HG03457 (cell line): ENCODE data around the gene MERTK.
"Not testable (repeated sequence)": the region's sequence is repeated elsewhere in the genome, so short reads cannot be mapped to it uniquely, and the experiment has no call there.

Experiments
- ATAC-seq: cut with Tn5 transposase; IDR thresholded peaks from one replicate; pipeline ENCODE4 v1.9.1; 2021; ENCODE audit warnings: moderate number of reproducible peaks; ENCODE audit not compliant: unreplicated experiment

Gene MERTK

DNA sequence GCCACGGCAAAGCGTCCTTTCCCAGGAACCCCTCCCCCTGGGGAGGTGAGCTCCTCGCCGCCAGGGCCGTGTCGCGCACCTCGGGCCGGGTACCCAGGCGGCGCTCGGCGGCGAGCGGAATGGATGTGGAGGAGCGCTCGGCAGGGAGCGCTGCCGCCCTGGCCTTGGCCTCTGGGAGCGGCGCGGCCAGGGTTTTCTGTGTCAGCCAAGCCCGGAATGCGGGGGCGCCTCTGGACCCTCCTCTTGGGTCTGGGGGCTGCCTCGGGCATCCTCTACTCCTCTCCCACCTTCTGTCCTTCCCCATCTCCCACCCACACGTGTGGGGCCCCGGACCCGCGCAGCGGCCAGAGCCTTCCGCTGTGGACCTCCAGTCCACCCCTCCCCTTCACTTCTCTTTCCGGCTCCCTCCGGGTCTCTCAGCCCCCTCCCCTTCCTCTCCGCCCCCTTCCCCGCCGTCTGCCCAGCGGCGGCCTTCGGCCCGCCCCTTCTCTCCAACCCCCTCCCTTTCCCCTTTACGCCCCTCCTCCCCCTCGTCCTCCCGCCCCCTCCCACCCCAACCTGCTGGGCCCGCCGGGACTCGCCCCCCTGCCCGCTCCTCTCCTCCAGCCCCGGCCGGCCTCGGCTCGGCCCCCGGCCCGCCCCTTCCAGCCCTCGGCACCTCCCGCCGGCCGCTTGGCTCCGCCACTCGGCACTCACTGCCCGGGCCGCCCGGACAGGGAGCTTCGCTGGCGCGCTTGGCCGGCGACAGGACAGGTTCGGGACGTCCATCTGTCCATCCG is at the start of gene MERTK:
TSS of gene MERTK (plus strand) at position 684 of the 779 bp plus-strand sequence. CDS start 129 bp downstream, outside the sequence.
- ATAC-seq = no peak

DNA sequence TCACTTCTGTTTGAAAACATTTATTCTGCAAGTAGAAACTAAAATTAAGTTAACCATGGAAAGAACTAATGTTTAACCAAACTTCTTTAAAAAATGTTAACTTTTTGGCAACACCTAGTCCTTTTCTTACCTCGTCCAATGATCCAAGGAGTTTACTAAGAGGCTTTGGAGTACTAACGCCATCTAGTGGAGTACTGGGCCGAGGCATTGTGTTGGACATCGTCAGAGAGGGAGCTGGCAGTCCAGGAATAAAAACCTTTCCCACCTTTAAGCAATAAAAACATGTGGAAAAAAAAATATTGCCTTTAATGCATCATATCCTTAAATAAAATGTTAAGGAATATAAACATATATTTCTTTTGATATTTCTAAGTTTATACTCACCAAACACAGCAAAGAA is 47.8 kb upstream of the MERTK start:
- ATAC-seq = not testable (repeated sequence)

DNA sequence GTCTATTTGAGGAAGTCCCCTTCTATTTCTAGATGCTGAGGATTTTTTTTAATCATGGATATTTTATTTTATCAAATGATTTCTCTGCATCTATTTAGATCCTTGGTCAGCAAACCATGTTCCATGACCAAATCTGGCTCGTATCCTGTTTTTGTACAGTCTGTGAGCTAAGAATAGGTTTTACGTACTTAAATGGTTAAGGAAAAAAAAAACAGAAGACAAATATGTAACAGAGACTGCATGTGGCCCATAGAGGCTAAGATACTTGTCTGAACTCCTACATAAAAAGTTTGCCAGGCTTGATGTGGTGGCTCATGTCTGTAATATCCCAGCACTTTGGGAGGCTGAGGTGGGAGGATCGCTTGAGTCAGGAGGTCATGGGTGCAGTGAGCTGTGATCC is 45.9 kb upstream of the MERTK start:
- not testable (repeated sequence) for ATAC-seq

DNA sequence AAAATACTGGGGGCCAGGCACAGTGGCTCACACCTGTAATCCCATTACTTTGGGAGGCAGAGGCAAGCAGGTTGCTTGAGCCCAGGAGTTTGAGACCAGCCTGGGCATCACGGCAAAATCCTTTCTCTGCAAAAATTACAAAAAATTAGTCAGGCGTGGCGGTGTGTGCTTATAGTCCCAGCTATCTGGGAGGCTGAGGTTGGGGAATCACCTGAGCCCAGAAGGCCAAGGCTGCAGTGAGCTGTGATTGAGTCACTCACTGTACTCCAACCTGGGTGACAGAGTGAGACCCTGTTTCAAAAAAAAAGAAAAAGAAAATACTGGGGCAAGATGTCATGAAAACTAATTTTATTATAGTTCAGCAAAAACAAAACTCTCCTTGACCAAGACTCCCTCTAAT is 38.4 kb upstream of the MERTK start:
- not testable (repeated sequence) for ATAC-seq

GRCh38 chr2:111865124-111865523 is 33.3 kb upstream of the MERTK start:
- ATAC-seq = not testable (repeated sequence)

- not testable (repeated sequence) for ATAC-seq
Observed at GRCh38 chr2:111872806-111873205, 25.6 kb upstream of the MERTK start.

DNA sequence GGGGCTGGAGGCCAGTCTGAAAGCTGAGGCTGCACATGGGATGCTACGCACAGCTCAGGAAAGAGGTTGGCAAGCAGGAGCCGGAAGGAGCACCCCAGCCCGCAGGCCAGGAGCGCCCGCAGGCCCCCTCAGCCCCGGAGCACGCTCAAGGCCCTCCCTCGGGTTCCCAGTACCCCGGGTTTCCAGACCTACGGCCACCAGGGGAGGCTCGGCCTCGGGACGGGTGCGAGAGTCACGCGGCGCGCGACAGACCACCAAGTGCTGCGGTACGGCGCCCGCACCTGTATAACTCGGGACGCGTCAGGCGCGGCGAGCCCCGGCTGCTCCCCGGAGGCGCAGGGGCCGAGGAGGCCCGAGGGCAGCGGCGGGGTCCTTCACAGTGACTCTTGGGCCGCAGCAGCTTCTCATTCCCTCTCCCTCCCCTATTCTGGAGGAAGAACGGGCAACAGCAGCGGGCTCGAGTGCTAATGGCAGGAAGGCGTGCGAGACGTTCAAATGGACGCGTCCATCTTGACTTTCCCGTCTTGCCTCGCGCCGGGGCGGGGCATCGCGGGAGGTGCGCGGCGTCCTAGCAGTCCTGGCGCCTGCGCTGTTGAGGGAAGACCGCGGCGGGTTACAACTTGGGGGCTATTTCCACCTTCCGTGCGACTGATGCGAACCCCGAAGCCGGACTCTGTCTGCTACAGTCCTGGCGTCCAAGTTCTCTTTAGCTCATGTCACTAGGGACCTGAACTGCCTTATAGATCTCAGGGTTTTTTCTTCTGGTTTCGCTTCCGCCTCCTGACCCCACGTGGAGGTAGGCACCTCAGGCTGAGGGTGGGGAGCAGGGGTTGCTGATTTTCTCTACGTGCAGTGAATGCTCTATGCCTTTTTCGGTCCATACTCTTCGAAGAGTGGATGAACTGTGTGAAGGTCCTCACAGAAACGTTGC is 14.5 kb upstream of the MERTK start, which contains the start of gene ANAPC1:
TSS of gene ANAPC1 (minus strand) at position 533 of the 931 bp plus-strand sequence. CDS start 3,368 bp downstream, outside the sequence.
- peak; percentile 78 for ATAC-seq

GRCh38 chr2:111884592-111884964 is 13.8 kb upstream of the MERTK start:
- ATAC-seq = no peak

DNA sequence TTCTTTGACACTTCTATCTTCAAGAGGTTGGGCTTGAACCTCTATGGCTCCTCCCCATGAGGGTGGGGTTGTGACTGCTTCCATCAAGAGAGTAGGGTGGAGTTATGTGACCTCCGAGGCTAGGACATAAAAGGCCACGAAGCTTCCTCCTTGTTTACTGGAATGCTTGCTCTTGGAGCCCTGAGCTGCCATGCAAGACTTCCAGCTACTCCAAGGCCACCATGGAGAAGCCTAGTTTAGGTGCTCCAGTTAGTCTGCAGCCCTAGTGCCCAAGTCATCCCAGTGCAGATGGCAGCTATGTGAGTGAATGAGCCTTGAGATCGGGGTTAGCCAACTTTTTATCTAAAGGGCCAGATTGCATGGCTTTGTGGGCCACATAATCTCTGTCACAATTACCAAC is 2.4 kb upstream of the MERTK start:
- ATAC-seq = no peak

- ATAC-seq = no peak
Observed at GRCh38 chr2:111896576-111896975, 1.8 kb upstream of the MERTK start.

- ATAC-seq = no peak
Observed at GRCh38 chr2:111897630-111897923, 830 bp upstream of the MERTK start.

GRCh38 chr2:111898703-111899514 is 502 bp downstream of the MERTK start:
- ATAC-seq = no peak

DNA sequence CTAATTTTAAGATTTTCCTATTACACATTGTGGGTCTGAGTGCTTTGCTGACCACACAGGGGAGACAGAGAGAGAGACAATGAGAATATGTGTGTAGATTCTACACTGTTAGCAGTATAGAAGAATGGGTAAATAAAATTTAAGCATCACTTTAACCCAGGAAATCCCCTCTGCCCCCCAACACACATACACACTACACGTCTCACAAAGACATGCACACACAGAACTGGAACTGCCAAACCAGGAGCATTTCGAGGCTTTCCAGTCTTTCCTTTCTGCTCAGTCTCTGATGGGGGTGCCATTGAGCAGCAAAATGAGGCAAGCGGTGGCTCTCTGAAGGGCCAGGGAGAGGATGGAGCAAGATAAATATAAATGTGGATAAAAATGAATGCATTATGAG is 2.5 kb downstream of the MERTK start:
- no peak for ATAC-seq

DNA sequence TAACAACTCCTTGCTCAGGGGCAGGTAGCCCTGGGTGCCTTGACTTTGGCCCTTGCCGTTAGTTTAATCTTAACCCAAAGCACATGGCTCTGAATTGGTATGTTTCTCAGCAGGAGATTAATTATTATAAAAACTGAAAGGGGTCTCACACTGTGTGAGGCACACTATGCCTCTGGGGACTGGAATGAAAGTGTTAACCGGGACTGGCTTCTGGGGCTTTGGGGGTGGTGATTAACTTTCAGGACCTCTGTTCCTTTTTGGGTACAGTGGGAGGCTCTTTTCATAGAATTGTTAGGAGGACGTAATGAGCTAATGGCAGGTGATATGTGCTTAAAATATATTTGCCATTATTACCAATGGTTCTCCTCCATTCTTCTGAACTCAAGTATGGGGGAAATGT is 5.1 kb downstream of the MERTK start:
- ATAC-seq = no peak

DNA sequence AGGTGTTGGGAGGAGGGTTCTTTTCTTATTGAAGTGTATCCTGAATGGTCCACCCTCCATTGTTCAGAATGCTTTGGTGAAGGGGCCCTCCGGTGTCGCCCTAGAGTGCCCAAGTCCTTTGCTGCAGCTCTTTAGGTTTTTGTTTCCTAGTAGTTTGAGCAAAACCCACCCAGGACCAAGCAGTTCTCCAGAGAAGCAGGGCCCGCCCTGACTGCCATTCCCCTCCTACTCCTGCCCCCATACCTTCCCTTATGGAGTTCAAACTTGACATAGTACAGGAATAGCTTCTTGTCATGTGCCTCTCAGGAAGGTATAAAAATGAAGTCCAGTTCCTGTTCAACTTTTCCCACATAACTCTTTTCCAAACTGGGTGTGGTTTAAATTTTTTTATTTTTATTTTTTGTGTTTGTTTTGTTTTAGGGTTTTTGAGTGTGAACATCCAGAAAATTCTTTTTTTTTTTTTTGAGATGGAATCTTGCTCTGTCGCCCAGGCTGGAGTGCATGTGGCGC is 5.6 kb downstream of the MERTK start:
- ATAC-seq = no peak

DNA sequence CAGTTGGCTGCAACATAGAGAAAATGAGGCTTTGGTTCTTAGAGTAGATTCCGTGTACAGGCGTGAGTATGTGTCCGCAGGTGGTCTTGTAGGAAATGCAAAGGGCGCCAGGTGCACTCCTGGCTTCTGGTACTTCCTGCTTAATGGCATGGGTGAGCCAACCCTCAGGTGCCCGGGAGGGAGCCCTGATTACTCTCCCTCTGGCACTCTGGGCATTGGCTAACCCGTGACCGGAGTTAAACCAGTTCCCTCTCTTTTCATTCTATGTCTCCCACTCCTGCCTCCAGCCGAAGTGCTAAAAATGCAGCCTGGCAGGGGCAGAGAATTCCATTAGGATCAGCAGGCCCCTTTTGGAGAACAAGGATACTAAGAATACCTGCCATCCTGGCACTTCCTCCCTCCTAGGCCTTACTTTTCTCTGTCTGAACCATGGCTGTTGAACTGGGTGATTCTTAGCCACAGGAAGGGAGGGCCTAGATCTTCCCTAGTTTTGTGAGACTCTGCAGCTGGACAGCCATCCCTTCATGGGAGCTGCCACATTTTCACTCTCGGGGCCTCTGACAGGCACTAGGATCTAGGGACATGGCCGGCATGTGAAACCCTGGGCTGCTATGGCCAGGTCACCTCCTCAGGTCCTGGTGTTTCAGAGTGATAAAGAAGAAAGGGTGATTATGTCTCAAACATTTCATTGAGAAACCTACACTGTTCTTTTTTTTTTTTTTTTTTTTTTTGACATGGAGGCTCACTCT is 6.5 kb downstream of the MERTK start:
- ATAC-seq = no peak

GRCh38 chr2:111905475-111905869 is 7.1 kb downstream of the MERTK start:
- not testable (repeated sequence) for ATAC-seq

GRCh38 chr2:111905990-111906735 is 7.8 kb downstream of the MERTK start:
- ATAC-seq = no peak

GRCh38 chr2:111908578-111908977 is 10.2 kb downstream of the MERTK start:
- ATAC-seq = no peak
